Chondrocyte (in vitro differentiated cells): ENCODE measurements around the gene CADM1. TPM values are rescaled to one million over a fixed set of nuclear protein-coding genes. Genes with fewer than 3 reads are reported as not detected.

Experiments used
- DNase-seq: peaks from one replicate; pipeline ENCODE4 v3.0.0; 2021; ENCODE audit warnings: mixed read lengths, low spot score
- H3K27ac Mint-ChIP-seq: one replicate; pipeline ENCODE4 v1.8.0; 2021; ENCODE audit warnings: mild to moderate bottlenecking, moderate library complexity, mixed read lengths; ENCODE audit not compliant: unreplicated experiment
- H3K27me3 Mint-ChIP-seq: 2 replicates; pipeline ENCODE4 v1.8.0; 2021; ENCODE audit warnings: low read depth, mixed read lengths
- H3K36me3 Mint-ChIP-seq: 2 replicates; pipeline ENCODE4 v1.8.0; 2021; ENCODE audit warnings: low read depth, mixed read lengths
- H3K4me1 Mint-ChIP-seq: 2 replicates; pipeline ENCODE4 v1.8.0; 2021; ENCODE audit warnings: low read depth, mild to moderate bottlenecking, mixed read lengths
- H3K4me3 Mint-ChIP-seq: one replicate; pipeline ENCODE4 v1.8.0; 2021; ENCODE audit warnings: mild to moderate bottlenecking, moderate library complexity, mixed read lengths; ENCODE audit not compliant: unreplicated experiment
- H3K9me3 Mint-ChIP-seq: 2 replicates; pipeline ENCODE4 v1.8.0; 2021; ENCODE audit warnings: low read depth, mixed read lengths
- CTCF ChIP-seq: fragments of 200-600 bp; sonication (generic); IDR thresholded peaks from 2 replicates; pipeline ENCODE4 v1.5.0; 2021; ENCODE audit warnings: antibody characterized with exemption, mild to moderate bottlenecking, moderate library complexity
- total RNA-seq: library from RNA; stranded (reverse); gene quantifications from 3 replicates; pipeline ENCODE4 v1.2.1, GENCODE V29; 2021

CADM1 gene
- total RNA-seq, 1 donor from 2014 or later = 29.0 TPM

GRCh38 chr11:115396533-115396932 is 107.7 kb downstream of the CADM1 start:
- DNase-seq = no peak
- Mint-ChIP-seq H3K36me3 (no peaks in the 10 kb centered on the region), H3K27ac (no peak overlapping the region), H3K4me3 (no peak overlapping the region), H3K27me3 (no peaks in the 10 kb centered on the region), H3K4me1 (peaks cover 8% of the 10 kb centered on the region), H3K9me3 (no peaks in the 10 kb centered on the region)
- TF ChIP-seq CTCF = no peak

GRCh38 chr11:115393950-115394349 is 110.3 kb downstream of the CADM1 start:
- Mint-ChIP-seq H3K4me1 (peaks cover 13% of the 10 kb centered on the region), H3K9me3 (no peaks in the 10 kb centered on the region), H3K4me3 (no peak overlapping the region), H3K36me3 (no peaks in the 10 kb centered on the region), H3K27ac (no peak overlapping the region), H3K27me3 (no peaks in the 10 kb centered on the region)
- no peak for DNase-seq
- no peak for TF ChIP-seq CTCF

- no peak overlapping the region for H3K4me3 Mint-ChIP-seq
- DNase-seq = no peak
- H3K27ac Mint-ChIP-seq = no peak overlapping the region
- H3K27me3 Mint-ChIP-seq = no peaks in the 10 kb centered on the region
- peaks cover 13% of the 10 kb centered on the region for H3K4me1 Mint-ChIP-seq
- TF ChIP-seq CTCF = no peak
- H3K36me3 Mint-ChIP-seq = no peaks in the 10 kb centered on the region
- H3K9me3 Mint-ChIP-seq = no peaks in the 10 kb centered on the region
Measured at GRCh38 chr11:115391598-115391997, 112.6 kb downstream of the CADM1 start.

- TF ChIP-seq CTCF = no peak
- DNase-seq = no peak
- H3K9me3 Mint-ChIP-seq = no peaks in the 10 kb centered on the region
- H3K4me1 Mint-ChIP-seq = peaks cover 13% of the 10 kb centered on the region
- no peaks in the 10 kb centered on the region for H3K27me3 Mint-ChIP-seq
- no peak overlapping the region for H3K4me3 Mint-ChIP-seq
- H3K36me3 Mint-ChIP-seq = no peaks in the 10 kb centered on the region
- no peak overlapping the region for H3K27ac Mint-ChIP-seq
Measured at GRCh38 chr11:115391160-115391559, 113.1 kb downstream of the CADM1 start.

GRCh38 chr11:115390441-115390840 is 113.8 kb downstream of the CADM1 start:
- Mint-ChIP-seq H3K36me3 (no peaks in the 10 kb centered on the region), H3K27me3 (no peaks in the 10 kb centered on the region), H3K27ac (no peak overlapping the region), H3K4me3 (no peak overlapping the region), H3K4me1 (peaks cover 13% of the 10 kb centered on the region), H3K9me3 (no peaks in the 10 kb centered on the region)
- TF ChIP-seq CTCF = no peak
- DNase-seq = no peak
